Measurements from ENCODE around the gene CCDC81. TPM values are rescaled to one million over a fixed set of nuclear protein-coding genes. Genes with fewer than 3 reads are reported as not detected.

CCDC81 gene
- total and polyA plus RNA-seq, 4 donors: 2.1 to 17.1 (median 7.1) TPM

- Histone ChIP-seq H3K9me3 (ENCODE audit: control insufficient read depth in 4 of 4, insufficient read depth in 3 of 4, low read length in 3 of 4) (no peaks in the 10 kb centered on the region), H3K4me1 (ENCODE audit: control insufficient read depth in 5 of 5, insufficient read depth in 5 of 5, low read length in 5 of 5) (peaks cover 0 to 14% (median 8%) of the 10 kb centered on the region in 5 donors), H3K27me3 (ENCODE audit: control insufficient read depth in 3 of 3, insufficient read depth in 3 of 3, low read length in 2 of 3) (no peaks in the 10 kb centered on the region), H3K27ac (ENCODE audit: low read depth in 1 of 2, low read length in 1 of 2) (peak overlapping the region in 1 of 2 donors; percentile 13), H3K4me3 (no peak overlapping the region), H3K36me3 (ENCODE audit: control insufficient read depth in 4 of 4, insufficient read depth in 4 of 4, low read length in 4 of 4) (peaks cover 0 to 7% (median under 1%) of the 10 kb centered on the region in 4 donors), H3K9ac (ENCODE audit: insufficient read depth in 1 of 2, low read length in 2 of 2) (no peak overlapping the region)
- 77 to 90% methylated on average over 5 of the region's 5 CpGs for WGBS, 2 donors
- no peak for ATAC-seq (ENCODE audit: insufficient read depth, low FRiP score)
- no peak for TF ChIP-seq CTCF (IDR thresholded peaks at IDR 0.05; ENCODE audit: control extremely low read depth, extremely low read depth)
- no peak for DNase-seq
Measured at GRCh38 chr11:86458294-86459001, 83.8 kb downstream of the CCDC81 start.

- H3K27me3 ChIP-seq (ENCODE audit: control insufficient read depth in 3 of 3, insufficient read depth in 3 of 3, low read length in 2 of 3): no peaks in the 10 kb centered on the region
- ATAC-seq (ENCODE audit: insufficient read depth, low FRiP score) (no peak), DNase-seq (no peak)
- H3K4me3 ChIP-seq: no peak overlapping the region
- no peak for TF ChIP-seq CTCF (IDR thresholded peaks at IDR 0.05; ENCODE audit: control extremely low read depth, extremely low read depth)
- peaks cover 0 to 7% (median under 1%) of the 10 kb centered on the region in 4 donors for H3K36me3 ChIP-seq (ENCODE audit: control insufficient read depth in 4 of 4, insufficient read depth in 4 of 4, low read length in 4 of 4)
- 79 to 91% methylated on average over 1 of the region's 1 CpG for WGBS, 2 donors
- no peak overlapping the region for H3K9ac ChIP-seq (ENCODE audit: insufficient read depth in 1 of 2, low read length in 2 of 2)
- peak overlapping the region in 1 of 2 donors; percentile 13 for H3K27ac ChIP-seq (ENCODE audit: low read depth in 1 of 2, low read length in 1 of 2)
- H3K9me3 ChIP-seq (ENCODE audit: control insufficient read depth in 4 of 4, insufficient read depth in 3 of 4, low read length in 3 of 4): no peaks in the 10 kb centered on the region
- H3K4me1 ChIP-seq (ENCODE audit: control insufficient read depth in 5 of 5, insufficient read depth in 5 of 5, low read length in 5 of 5): peaks cover 0 to 12% (median 8%) of the 10 kb centered on the region in 5 donors
Measured at GRCh38 chr11:86459002-86459385, 84.3 kb downstream of the CCDC81 start.

GRCh38 chr11:86459682-86460460, 85.2 kb downstream of the CCDC81 start:
- Histone ChIP-seq H3K4me1 (ENCODE audit: control insufficient read depth in 5 of 5, insufficient read depth in 5 of 5, low read length in 5 of 5) (peaks cover 0 to 10% (median 8%) of the 10 kb centered on the region in 5 donors), H3K27me3 (ENCODE audit: control insufficient read depth in 3 of 3, insufficient read depth in 3 of 3, low read length in 2 of 3) (no peaks in the 10 kb centered on the region), H3K9me3 (ENCODE audit: control insufficient read depth in 4 of 4, insufficient read depth in 3 of 4, low read length in 3 of 4) (no peaks in the 10 kb centered on the region), H3K4me3 (no peak overlapping the region), H3K27ac (ENCODE audit: low read depth in 1 of 2, low read length in 1 of 2) (peak overlapping the region in 1 of 2 donors; percentile 11), H3K36me3 (ENCODE audit: control insufficient read depth in 4 of 4, insufficient read depth in 4 of 4, low read length in 4 of 4) (peaks cover 0 to 7% (median under 1%) of the 10 kb centered on the region in 4 donors), H3K9ac (ENCODE audit: insufficient read depth in 1 of 2, low read length in 2 of 2) (no peak overlapping the region)
- WGBS, 2 donors: 77 to 80% methylated on average over 3 of the region's 3 CpGs
- ATAC-seq (ENCODE audit: insufficient read depth, low FRiP score) (peak; percentile 21), DNase-seq (peak in 2 of 3 donors; percentile 32 to 50)
- TF ChIP-seq CTCF (IDR thresholded peaks at IDR 0.05; ENCODE audit: control extremely low read depth, extremely low read depth): no peak
